Thyroid gland (tissue), 4 donors: ENCODE data around the gene CMSS1. TPM values are rescaled to one million over a fixed set of nuclear protein-coding genes. Genes with fewer than 3 reads are reported as not detected.

Source experiments
- DNase-seq, 2 donors: peaks; one replicate each; pipeline ENCODE4 v3.0.0-alpha.2; 2019
- H3K27ac ChIP-seq, 3 donors: fragments of 200-600 bp; sonication (generic); 1 replicate in 2 of 3; 2 replicates in 1 of 3; pipeline ENCODE4 v1.5.1; 2016 to 2019; ENCODE audit warnings: mild to moderate bottlenecking in 1 of 3, moderate library complexity in 1 of 3
- H3K27me3 ChIP-seq: fragments of 200-600 bp; sonication (generic); one replicate; pipeline ENCODE4 v1.5.1; 2019
- H3K36me3 ChIP-seq, 2 donors: fragments of 200-600 bp; sonication (generic); one replicate each; pipeline ENCODE4 v1.5.1; 2016 to 2019
- H3K4me1 ChIP-seq, 2 donors: fragments of 200-600 bp; sonication (generic); one replicate each; pipeline ENCODE4 v1.5.1; 2017 to 2019
- H3K4me3 ChIP-seq, 3 donors: fragments of 200-600 bp; sonication (generic); replicated peaks in 1 of 3; 1 replicate in 2 of 3; 2 replicates in 1 of 3; pipeline ENCODE4 v1.5.1; 2016; ENCODE audit warnings: mild to moderate bottlenecking in 1 of 3
- H3K9me3 ChIP-seq: fragments of 200-600 bp; sonication (generic); one replicate; pipeline ENCODE4 v1.5.1; 2017
- CTCF ChIP-seq, 6 experiments: fragments of 200-600 bp in 3 of 6; fragments of 450-650 bp in 3 of 6; sonication (generic) in 3 of 6; IDR thresholded peaks; one replicate each; pipeline ENCODE4 v1.5.1; 2016 to 2019; ENCODE audit warnings: antibody characterized with exemption in 6 of 6, mild to moderate bottlenecking in 2 of 6, inconsistent platforms in 1 of 6, moderate library complexity in 1 of 6
- POLR2A ChIP-seq, 2 donors: fragments of 450-650 bp; IDR thresholded peaks; one replicate each; pipeline ENCODE4 v1.6.1; 2017; ENCODE audit warnings: antibody characterized with exemption in 2 of 2, mild to moderate bottlenecking in 2 of 2, moderate library complexity in 1 of 2
- WGBS, 2 donors: methylation state at CpG; one replicate each; pipeline ENCODE4 v1.1.5; 2017; 5-methylcytosine and 5-hydroxymethylcytosine counted together
- intact Hi-C: fragments of 100-400 bp; cut with DNase I; formaldehyde crosslinking; loops from one replicate; pipeline ENCODE4 v1.15.1; 2023
- total RNA-seq, 4 donors: library from RNA; depleted of rRNA; stranded (reverse); fragments of >200 nt; gene quantifications; one replicate each; pipeline ENCODE4 v1.2.3, GENCODE V29; 2016

Gene CMSS1
- total RNA-seq, 4 donors from 2014 or later: 7.7 to 15.0 (median 12.9) TPM

DNA sequence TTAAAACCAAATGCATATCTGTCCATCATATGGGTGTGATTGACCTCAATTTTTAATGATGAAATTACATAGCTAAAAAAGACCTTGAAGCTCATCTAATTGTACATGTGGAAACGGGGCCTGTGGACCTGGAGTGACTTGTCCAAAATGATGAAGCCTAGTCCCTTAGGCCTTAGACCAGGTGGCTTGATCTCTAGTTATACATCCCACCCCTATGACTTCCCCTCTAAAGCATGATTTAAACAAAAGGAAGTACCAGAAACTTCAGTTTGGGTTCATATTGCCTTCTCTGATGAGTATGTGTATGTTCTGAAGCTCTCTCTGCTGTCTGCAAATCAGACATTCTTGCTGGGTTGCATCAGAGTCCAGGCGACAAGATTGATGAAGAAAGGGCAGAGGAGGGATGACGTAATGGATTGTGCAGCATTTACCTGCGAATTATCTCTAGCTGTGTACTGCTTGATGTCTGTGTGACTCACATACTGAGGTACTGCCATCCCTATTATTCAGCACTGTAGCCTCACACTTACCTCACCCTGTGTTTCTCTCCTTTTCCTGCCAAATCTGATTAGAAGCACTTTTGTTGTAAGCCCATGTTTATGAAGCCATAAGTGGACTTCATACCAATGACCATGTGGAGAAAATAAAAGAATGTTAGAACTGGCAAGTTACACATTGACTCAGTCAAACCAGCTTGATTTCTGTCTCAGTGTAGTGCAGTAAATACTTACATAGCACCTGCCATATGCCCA lies 185.1 kb downstream of the CMSS1 start:
- Histone ChIP-seq H3K27ac (no peak overlapping the region), H3K9me3 (no peaks in the 10 kb centered on the region), H3K4me1 (peaks cover 6 to 8% of the 10 kb centered on the region in 2 donors), H3K27me3 (no peaks in the 10 kb centered on the region), H3K4me3 (no peak overlapping the region), H3K36me3 (no peaks in the 10 kb centered on the region)
- intact Hi-C loops: no loop called here
- WGBS, 2 donors: 89 to 91% methylated on average over 4 of the region's 4 CpGs
- TF ChIP-seq POLR2A (IDR thresholded peaks at IDR 0.05): no peak
- DNase-seq: no peak

- H3K4me1 ChIP-seq: peaks cover 6 to 8% of the 10 kb centered on the region in 2 donors
- DNase-seq: no peak
- WGBS, 2 donors: 96 to 100% methylated on average over 4 of the region's 4 CpGs
- intact Hi-C loops: no loop called here
- no peak overlapping the region for H3K27ac ChIP-seq
- no peak overlapping the region for H3K4me3 ChIP-seq
- no peaks in the 10 kb centered on the region for H3K27me3 ChIP-seq
- H3K36me3 ChIP-seq: no peaks in the 10 kb centered on the region
- no peak for TF ChIP-seq POLR2A (IDR thresholded peaks at IDR 0.05)
- TF ChIP-seq CTCF (IDR thresholded peaks at IDR 0.05): no peak
- H3K9me3 ChIP-seq: no peaks in the 10 kb centered on the region
These were observed 186.2 kb downstream of the CMSS1 start for GRCh38 chr3:100003609-100004503.

GRCh38 chr3:100004931-100005330 lies 187.3 kb downstream of the CMSS1 start:
- Histone ChIP-seq H3K27ac (no peak overlapping the region), H3K4me3 (no peak overlapping the region), H3K27me3 (no peaks in the 10 kb centered on the region), H3K36me3 (no peaks in the 10 kb centered on the region), H3K9me3 (no peaks in the 10 kb centered on the region), H3K4me1 (peaks cover 6 to 8% of the 10 kb centered on the region in 2 donors)
- 80 to 85% methylated on average over 1 of the region's 1 CpG for WGBS, 2 donors
- TF ChIP-seq CTCF (IDR thresholded peaks at IDR 0.05) (no peak), POLR2A (IDR thresholded peaks at IDR 0.05) (no peak)
- no peak for DNase-seq
- intact Hi-C loops: no loop called here

GRCh38 chr3:100005665-100006393 lies 188.2 kb downstream of the CMSS1 start:
- no peaks in the 10 kb centered on the region for H3K36me3 ChIP-seq
- 72 to 99% methylated on average over 2 of the region's 2 CpGs for WGBS, 2 donors
- TF ChIP-seq POLR2A (IDR thresholded peaks at IDR 0.05) (no peak), CTCF (IDR thresholded peaks at IDR 0.05) (no peak)
- no peak for DNase-seq
- H3K4me1 ChIP-seq: peaks cover 6 to 8% of the 10 kb centered on the region in 2 donors
- H3K27ac ChIP-seq: no peak overlapping the region
- no peaks in the 10 kb centered on the region for H3K9me3 ChIP-seq
- no peaks in the 10 kb centered on the region for H3K27me3 ChIP-seq
- intact Hi-C loops: no loop called here
- H3K4me3 ChIP-seq: no peak overlapping the region

- intact Hi-C loops: no loop called here
- no peak overlapping the region for H3K4me3 ChIP-seq
These were observed 189.1 kb downstream of the CMSS1 start for GRCh38 chr3:100006570-100007271.

More at GRCh38 chr3:100006570-100007271, 189.1 kb downstream of the CMSS1 start:
- TF ChIP-seq CTCF (IDR thresholded peaks at IDR 0.05) (no peak), POLR2A (IDR thresholded peaks at IDR 0.05) (no peak)
- Histone ChIP-seq H3K36me3 (no peaks in the 10 kb centered on the region), H3K4me1 (peaks cover 6 to 8% of the 10 kb centered on the region in 2 donors), H3K9me3 (no peaks in the 10 kb centered on the region), H3K27ac (no peak overlapping the region), H3K27me3 (no peaks in the 10 kb centered on the region)
- no peak for DNase-seq
- 66 to 69% methylated on average over 2 of the region's 2 CpGs for WGBS, 2 donors
